Effector memory CD4-positive, alpha-beta T cell (primary cell): Measurements from ENCODE around the gene CPAMD8.
"Not testable (repeated sequence)": the region's sequence is repeated elsewhere in the genome, so short reads cannot be mapped to it uniquely, and the experiment has no call there.

ENCODE experiments used
- DNase-seq, 3 donors: peaks; one replicate each; pipeline ENCODE4 v3.0.0-alpha.2; 2020
- H3K27ac ChIP-seq: 2 replicates; pipeline ENCODE4 v1.7.0; 2013; ENCODE audit warnings: mild to moderate bottlenecking, low read length, moderate library complexity; ENCODE audit not compliant: insufficient read depth, poor library complexity, severe bottlenecking
- H3K27me3 ChIP-seq: replicated peaks from 2 replicates; pipeline ENCODE4 v1.7.0; 2013; ENCODE audit warnings: mild to moderate bottlenecking, low read length; ENCODE audit not compliant: insufficient read depth, control insufficient read depth, poor library complexity, severe bottlenecking
- H3K36me3 ChIP-seq: 2 replicates; pipeline ENCODE4 v1.7.0; 2013; ENCODE audit warnings: mild to moderate bottlenecking, low read length, moderate library complexity; ENCODE audit not compliant: control insufficient read depth, insufficient read depth
- H3K4me1 ChIP-seq: 2 replicates; pipeline ENCODE4 v1.7.0; 2013; ENCODE audit warnings: low read length, mild to moderate bottlenecking; ENCODE audit not compliant: control insufficient read depth, insufficient read depth, poor library complexity, severe bottlenecking
- H3K4me3 ChIP-seq: 2 replicates; pipeline ENCODE4 v1.7.0; 2013; ENCODE audit warnings: low read length, low read depth, mild to moderate bottlenecking; ENCODE audit not compliant: insufficient read depth, poor library complexity, severe bottlenecking
- H3K9me3 ChIP-seq: 2 replicates; pipeline ENCODE4 v1.7.0; 2013; ENCODE audit warnings: mild to moderate bottlenecking, low read length, moderate library complexity; ENCODE audit not compliant: control insufficient read depth

CPAMD8 gene

DNA sequence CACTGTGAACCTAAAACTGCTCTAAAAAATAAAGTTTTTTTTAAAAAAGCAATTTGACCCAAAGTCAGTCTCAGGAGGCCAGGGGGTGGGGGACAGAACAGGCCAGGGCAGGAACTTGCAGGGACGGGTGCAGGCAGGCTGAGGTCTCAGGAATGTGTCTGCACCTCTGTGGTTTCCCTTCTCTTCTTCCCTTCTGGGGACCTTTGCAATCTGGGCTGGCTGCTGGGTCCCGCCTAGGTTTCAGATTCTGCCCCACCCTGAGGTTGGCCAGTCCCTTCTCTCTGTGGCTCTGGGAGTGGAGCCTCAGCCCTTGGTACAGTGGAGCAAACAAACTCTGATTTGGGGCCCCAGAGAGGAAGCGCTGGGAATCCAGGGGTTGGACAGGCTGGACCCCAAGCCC, 143.1 kb downstream of the CPAMD8 start:
- Histone ChIP-seq H3K4me3 (no peak overlapping the region), H3K27ac (no peak overlapping the region), H3K36me3 (peaks cover 14% of the 10 kb centered on the region), H3K27me3 (no peaks in the 10 kb centered on the region), H3K9me3 (peaks cover 22% of the 10 kb centered on the region), H3K4me1 (peaks cover under 1% of the 10 kb centered on the region)
- DNase-seq: no peak

DNA sequence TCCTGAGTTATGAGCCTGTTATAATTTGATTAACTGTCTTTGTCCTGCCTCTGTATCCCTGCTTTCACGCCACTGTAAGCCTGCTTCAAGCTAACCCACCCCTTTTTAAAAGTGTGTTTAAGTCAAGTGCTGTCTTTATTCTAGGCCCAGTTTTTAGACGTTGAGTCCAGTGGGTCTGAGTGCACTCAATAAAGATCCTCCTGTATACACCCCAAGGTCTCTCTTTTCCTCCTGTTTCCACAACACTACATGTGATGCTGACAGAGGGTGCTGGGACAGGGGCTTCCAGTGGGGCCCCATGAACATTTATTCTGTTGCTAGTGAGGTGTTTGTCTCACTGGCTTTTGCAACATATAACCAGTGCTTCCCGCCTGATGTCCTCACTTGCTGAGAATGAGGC, 144.5 kb downstream of the CPAMD8 start:
- no peak overlapping the region for H3K4me3 ChIP-seq
- no peak overlapping the region for H3K27ac ChIP-seq

DNA sequence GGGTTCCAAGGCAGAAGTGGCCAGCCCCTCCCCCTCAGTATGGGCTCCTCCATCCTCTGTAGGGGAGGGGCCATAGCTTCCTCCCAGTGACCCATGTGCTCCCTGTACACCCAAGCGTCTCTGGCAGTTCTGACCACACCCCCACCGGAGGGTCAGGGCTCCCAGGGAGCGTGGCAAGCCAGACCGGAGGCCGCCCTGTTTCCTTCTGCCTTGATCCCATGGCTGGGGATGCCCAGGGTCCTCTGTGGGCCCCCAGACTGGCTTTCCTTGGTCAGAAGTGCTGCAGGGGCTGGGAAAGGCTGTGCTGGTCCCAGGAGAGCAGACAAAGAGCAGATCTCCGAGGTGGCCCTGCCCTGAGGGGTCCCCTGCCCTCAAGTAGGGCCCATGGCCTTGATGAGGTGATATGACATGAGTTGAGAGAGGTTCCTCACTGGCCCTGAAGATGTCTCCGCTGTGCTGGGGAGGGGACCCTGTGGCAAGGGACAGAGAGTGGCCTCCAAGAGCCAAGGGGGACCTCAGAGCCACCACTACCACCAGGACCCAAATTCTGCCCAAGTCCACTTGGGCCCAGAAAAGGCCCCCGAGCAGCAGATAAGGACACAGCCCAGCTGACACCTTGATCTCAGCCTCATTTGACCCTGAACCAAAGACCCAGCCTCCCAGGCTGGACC, 145.6 kb downstream of the CPAMD8 start:
- H3K27me3 ChIP-seq: no peaks in the 10 kb centered on the region
- peaks cover 36% of the 10 kb centered on the region for H3K36me3 ChIP-seq
- H3K4me3 ChIP-seq: no peak overlapping the region
- no peak overlapping the region for H3K27ac ChIP-seq
- H3K4me1 ChIP-seq: no peaks in the 10 kb centered on the region
- DNase-seq: no peak
- peaks cover 22% of the 10 kb centered on the region for H3K9me3 ChIP-seq

More for the DNA sequence above, 144.5 kb downstream of the CPAMD8 start:
- Histone ChIP-seq H3K9me3 (peaks cover 22% of the 10 kb centered on the region), H3K27me3 (no peaks in the 10 kb centered on the region), H3K4me1 (no peaks in the 10 kb centered on the region), H3K36me3 (peaks cover 28% of the 10 kb centered on the region)
- DNase-seq: no peak

DNA sequence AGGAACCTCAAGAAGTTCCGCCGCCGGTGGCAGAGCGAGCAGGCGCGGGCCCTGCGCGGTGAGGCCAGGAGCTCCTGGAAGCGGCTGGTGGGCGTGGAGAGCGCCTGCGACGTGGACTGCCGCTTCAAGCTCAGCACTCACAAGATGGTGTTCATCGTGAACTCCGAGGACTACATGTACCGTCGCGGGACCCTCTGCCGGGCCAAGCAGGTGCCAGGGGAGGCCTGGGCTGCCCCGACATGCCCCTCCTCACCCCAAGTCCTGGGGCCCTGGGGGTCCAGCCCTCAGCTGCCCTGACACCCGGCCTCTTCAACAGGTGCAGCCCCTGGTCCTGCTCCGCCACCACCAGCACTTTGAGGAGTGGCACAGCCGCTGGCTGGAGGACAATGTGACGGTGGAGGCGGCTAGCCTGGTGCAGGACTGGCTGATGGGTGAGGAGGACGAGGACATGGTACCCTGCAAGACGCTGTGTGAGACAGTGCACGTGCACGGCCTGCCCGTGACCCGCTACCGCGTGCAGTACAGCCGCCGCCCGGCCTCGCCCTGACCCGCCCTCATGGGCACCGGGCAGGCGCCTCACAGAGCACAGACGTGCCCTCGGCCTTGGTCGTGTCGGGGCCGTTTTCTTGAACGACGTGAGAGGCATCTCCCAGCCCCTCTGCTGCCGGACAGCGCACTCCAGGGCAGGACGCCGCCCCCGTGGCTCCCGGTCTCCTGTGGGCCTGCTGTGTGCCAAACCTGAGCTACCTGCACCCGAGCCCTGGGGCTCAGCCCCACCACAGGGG, 148.2 kb downstream of the CPAMD8 start:
- peaks cover 22% of the 10 kb centered on the region for H3K9me3 ChIP-seq
- H3K4me1 ChIP-seq: peaks cover 5% of the 10 kb centered on the region
- DNase-seq: no peak
- no peak overlapping the region for H3K4me3 ChIP-seq
- no peaks in the 10 kb centered on the region for H3K27me3 ChIP-seq
- no peak overlapping the region for H3K27ac ChIP-seq
- peaks cover 39% of the 10 kb centered on the region for H3K36me3 ChIP-seq

DNA sequence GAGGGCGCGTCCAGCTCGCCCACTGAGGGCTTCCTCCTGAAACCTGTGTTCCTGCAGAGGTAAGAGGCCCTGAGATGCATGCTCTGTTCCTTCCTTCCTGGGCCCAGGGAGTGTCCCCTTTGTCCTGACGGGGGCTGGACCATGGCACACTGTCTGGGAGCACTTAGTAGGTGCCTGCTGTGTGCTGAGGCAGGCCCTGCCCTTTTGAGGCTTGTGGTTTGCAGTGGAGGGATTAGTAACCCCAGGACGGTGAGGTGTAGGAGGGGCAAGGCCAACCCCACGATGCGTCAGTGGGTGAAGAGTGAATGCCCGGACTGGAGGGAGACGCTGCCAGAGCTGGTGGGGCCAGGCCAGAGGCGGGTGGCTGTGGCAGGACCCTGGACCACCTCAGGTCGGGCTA, 149.0 kb downstream of the CPAMD8 start:
- Histone ChIP-seq H3K4me3 (no peak overlapping the region), H3K27me3 (no peaks in the 10 kb centered on the region), H3K27ac (no peak overlapping the region), H3K36me3 (peaks cover 46% of the 10 kb centered on the region), H3K9me3 (peaks cover 20% of the 10 kb centered on the region), H3K4me1 (peaks cover 5% of the 10 kb centered on the region)
- no peak for DNase-seq

DNA sequence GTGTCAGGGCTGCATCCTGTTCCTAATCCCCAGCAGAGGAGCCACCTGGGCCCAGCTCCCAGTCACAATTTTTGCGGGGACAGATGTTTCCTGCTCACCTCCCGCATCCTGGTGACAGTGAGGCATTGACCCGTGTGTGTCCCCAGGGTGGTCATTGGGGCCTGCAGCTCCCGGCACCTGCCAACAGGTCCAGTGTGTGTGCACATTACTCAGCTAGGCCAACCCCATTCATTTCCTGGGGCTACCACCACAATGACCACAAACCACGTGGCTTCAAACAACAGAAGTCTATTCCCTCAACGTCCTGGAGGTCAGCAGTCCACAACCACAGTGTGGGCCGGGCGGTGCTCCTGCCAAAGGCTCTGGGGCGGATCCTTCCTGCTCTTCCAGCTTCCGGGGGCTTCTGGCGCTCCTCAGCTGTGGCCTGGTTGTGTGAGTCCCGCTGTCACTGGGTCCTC, 149.7 kb downstream of the CPAMD8 start:
- Histone ChIP-seq H3K36me3 (peaks cover 48% of the 10 kb centered on the region), H3K27me3 (no peaks in the 10 kb centered on the region), H3K4me3 (no peak overlapping the region), H3K4me1 (peaks cover 5% of the 10 kb centered on the region), H3K27ac (no peak overlapping the region), H3K9me3 (peaks cover 13% of the 10 kb centered on the region)
- no peak for DNase-seq

DNA sequence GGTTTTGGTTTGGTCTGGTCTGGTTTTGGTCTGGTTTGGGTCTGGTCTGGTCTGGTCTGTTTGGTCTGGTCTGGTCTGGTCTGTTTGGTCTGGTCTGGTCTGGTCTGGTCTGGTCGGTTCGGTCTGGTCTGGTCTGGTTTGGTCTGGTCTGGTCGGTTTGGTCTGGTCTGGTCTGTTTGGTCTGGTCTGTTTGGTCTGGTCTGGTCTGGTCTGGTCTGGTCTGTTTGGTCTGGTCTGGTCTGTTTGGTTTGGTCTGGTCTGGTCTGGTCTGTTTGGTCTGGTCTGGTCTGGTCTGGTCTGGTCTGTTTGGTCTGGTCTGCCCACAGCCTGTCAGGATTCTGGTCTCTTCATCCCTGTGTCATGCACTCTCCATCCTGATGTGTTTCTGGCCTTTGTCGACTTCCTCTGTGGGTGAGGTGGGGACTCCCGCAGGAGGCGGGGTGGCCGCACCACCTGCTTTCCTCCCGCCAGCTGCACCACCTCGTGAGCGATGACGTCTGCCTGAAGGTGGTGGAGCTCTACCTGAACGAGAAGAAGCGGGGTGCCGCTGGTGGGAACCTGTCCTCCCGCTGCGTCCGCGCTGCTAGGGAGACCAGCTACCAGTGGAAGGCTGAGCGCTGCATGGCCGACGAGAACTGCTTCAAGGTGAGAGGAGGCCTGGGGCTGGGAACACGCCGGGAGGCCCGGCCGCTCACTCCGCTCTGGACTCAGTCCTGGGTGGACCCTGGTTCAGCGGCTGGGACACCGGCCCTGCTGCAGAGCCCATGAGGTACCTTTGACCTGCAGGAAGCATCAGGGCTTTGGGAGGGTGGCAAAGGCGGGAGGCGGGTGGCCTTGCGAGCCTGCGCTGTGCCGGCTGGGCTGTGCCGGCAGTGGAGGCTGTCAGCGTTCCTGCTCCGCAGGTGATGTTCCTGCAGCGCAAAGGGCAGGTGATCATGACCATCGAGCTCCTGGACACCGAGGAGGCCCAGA, 150.7 kb downstream of the CPAMD8 start:
- DNase-seq: no peak
- H3K27me3 ChIP-seq: no peaks in the 10 kb centered on the region
- no peak overlapping the region for H3K4me3 ChIP-seq
- H3K9me3 ChIP-seq: peaks cover 3% of the 10 kb centered on the region
- peaks cover 59% of the 10 kb centered on the region for H3K36me3 ChIP-seq
- no peak overlapping the region for H3K27ac ChIP-seq
- peaks cover 5% of the 10 kb centered on the region for H3K4me1 ChIP-seq

DNA sequence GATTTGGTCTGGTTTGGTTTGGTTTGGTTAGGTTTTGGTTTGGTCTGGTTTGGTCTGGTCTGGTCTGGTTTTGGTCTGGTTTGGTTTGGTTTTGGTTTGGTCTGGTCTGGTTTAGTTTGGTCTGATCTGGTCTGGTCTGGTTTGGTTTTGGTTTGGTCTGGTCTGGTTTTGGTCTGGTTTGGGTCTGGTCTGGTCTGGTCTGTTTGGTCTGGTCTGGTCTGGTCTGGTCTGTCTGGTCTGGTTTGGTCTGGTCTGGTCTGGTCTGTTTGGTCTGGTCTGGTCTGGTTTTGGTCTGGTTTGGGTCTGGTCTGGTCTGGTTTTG, 151.7 kb downstream of the CPAMD8 start:
- H3K27ac ChIP-seq, H3K27me3 ChIP-seq, H3K4me1 ChIP-seq, H3K4me3 ChIP-seq, H3K9me3 ChIP-seq, DNase-seq: not testable (repeated sequence)
- H3K36me3 ChIP-seq: peaks cover 63% of the 10 kb centered on the region

DNA sequence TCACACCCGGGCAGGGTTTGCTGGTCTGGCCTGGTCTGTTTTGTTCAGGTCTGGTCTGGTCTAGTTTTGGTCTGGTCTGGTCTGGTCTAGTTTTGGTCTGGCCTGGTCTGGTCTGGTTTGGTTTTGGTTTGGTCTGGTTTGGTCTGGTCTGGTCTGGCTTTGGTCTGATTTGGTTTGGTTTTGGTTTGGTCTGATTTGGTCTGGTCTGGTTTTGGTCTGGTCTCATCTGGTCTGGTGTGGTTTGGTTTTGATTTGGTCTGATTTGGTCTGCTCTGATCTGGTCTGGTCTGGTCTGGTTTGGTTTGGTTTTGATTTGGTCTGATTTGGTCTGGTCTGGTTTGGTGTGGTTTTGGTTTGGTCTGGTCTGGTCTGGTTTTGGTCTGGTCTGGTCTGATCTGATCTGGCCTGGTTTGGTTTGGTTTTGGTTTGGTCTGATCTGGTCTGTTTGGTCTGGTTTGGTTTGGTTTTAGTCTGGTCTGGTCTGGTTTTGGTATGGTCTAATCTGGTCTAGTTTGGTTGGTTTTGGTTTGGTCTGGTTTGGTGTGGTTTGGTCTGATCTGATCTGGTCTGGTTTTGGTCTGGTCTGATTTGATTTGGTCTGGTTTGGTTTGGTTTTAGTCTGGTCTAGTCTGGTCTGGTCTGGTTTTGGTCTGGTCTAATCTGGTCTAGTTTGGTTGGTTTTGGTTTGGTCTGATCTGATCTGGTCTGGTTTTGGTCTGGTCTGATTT, 152.2 kb downstream of the CPAMD8 start:
- H3K36me3 ChIP-seq: peaks cover 64% of the 10 kb centered on the region
- no peak overlapping the region for H3K27ac ChIP-seq
- H3K4me1 ChIP-seq: peaks cover 5% of the 10 kb centered on the region
- no peaks in the 10 kb centered on the region for H3K27me3 ChIP-seq
- no peak for DNase-seq
- H3K4me3 ChIP-seq: no peak overlapping the region
- no peaks in the 10 kb centered on the region for H3K9me3 ChIP-seq
